NCI-H524 (cell line): ENCODE data around the gene TBX2.
A peak's percentile ranks its signal among the peaks of the same experiment; 100 is the strongest.
"Not testable (repeated sequence)": the region's sequence is repeated elsewhere in the genome, so short reads cannot be mapped to it uniquely, and the experiment has no call there.

Source experiments
- DNase-seq, 2 experiments: peaks; one replicate each; lab custom pipeline; 2025; lab: John Stamatoyannopoulos, UW

Gene TBX2

GRCh38 chr17:61431594-61432311 lies 32.1 kb downstream of the TBX2 start:
- no peak for DNase-seq

DNA sequence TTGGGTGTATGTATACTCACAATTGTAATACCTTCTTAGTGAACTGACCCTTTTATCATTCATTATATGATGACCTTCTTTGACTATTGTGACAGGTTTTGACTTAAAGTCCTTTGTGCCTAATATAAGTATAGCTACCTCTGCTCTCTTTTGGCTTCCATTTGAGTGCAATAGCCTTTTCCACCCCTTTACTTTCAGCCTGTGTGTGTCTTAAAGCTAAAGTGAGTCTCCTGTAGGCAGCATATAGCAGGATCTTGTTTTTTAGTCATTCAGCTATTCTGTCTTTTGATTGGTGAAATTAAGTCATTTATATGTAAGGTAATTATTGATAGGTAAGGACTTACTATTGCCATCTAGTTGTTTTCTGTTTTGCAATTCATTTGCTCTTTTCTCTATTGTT lies 36.6 kb downstream of the TBX2 start:
- no peak for DNase-seq

DNA sequence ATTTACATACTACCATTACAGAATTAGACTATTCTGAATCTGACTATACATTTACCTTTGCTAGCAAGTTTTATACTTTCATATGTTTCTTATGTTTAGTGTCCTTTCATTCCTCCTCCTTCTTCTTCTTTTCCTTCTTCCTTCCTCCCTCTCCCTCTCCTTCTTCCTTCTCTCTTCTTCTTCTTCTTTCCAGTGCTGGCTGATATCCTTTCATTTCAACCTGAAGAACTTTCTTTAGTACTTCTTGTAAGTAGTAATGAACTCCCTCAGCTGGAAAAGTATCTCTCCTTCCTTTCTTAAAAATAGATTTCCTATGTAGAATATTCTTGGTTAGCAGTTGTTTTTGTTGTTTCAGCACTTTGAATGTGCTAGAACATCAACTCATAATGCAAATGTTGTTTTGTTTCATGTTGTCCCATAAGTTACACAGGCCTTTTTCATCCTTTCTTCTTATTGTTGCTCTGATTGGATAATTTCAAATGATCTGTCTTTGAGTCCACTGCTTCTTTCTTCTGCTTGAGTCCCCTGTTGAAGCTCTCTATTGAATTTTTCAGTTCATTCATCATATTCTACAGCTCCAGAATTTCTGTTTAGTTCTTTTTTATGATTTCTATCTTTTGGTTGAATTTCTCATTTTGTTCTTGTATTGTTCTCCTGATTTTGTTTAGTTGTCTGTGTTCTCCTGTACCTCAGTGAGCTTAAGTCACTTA lies 37.5 kb downstream of the TBX2 start:
- DNase-seq, result no peak

DNA sequence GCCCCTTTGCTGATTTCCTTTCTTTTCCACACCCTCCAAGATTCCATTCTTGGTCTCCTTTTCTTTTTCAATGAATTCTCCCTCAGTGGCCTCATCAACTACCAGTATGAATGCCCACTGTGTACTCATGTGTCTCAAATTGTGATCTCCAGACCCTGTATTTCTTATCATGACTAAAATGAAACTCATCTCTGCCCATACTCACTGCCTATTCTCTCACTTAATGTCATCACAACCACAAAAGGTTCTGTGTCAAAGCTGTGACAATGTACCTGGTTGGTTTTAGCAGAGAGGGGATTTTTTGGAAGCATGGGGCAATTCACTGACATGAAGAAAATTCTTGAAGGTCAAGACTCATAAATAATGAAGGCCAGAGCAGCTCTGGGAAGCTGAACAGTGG lies 41.1 kb downstream of the TBX2 start:
- DNase-seq, result no peak

DNA sequence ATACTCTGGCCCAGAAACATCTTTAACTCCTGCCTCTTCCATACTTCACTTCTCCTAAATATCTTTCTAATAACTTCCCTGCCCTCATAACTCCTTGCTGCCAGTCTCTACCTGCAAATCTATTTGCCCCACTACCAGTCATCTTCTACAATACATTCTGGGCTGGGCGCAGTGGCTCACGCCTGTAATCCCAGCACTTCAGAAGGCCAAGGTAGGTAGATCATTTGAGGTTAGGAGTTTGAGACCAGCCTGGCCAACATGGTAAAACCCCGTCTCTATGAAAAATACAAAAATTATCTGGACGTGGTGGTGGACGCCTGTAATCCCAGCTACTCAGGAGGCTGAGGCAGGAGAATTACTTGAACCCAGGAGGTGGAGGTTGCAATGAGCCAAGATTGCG lies 41.9 kb downstream of the TBX2 start:
- not testable (repeated sequence) for DNase-seq

DNA sequence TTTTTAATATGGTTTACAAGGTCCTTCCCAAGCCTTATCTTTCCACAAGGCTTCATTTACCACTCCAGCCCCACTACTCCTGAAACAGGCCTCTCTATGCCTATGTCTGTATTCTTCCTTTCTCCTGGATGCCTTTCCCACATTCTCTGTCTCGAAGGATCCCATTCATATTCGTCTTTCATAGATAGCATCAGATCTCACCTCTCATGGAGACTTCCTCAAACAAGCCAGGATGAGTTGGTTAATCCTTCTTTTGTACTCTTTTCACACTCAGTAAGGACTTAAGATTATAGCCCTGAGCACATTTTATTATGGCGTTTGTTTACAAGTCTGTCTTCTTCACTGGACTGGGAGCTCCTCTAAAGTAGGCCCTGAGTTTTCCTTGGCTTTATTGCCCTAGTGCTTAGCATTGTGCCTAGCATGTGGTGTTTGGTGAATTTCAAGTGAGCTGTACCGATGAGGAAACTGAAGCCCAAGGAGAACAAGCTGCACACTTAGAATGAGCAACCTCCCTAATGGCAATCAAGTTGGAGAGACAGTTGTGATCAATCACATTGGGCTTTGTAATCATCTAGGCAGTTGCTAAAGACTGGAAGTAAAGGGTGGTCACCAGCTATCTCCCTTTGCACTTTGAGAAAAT lies 42.6 kb downstream of the TBX2 start:
- no peak for DNase-seq

DNA sequence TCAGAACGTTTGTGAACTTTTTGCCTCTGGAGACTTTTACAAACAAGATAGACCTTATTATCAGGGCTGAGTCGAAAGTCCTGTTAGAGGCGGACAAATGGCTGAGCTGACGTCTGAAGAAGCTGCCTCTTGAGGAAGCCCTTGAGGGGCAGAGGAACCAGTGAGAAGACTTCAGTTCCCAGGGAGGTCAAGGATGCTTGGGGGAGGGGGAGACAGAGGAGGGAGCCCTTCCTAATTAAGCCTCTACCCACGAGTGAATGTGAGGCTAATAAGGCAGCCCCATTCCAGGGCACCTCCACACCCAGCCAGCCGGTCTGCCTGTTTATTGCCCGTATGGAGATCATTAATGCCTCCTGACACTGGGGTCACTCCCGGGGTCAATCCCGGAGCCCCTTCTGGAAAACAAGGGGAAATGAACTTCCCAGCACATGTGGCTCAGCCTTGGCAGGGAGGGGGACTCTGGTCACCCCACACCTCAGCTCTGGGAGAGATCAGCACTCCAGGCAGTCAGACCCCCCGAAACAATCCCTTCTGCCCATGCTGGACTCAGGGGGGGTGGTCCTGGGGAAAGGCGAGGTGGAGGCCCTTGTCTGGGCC lies 43.3 kb downstream of the TBX2 start:
- DNase-seq, result no peak

DNA sequence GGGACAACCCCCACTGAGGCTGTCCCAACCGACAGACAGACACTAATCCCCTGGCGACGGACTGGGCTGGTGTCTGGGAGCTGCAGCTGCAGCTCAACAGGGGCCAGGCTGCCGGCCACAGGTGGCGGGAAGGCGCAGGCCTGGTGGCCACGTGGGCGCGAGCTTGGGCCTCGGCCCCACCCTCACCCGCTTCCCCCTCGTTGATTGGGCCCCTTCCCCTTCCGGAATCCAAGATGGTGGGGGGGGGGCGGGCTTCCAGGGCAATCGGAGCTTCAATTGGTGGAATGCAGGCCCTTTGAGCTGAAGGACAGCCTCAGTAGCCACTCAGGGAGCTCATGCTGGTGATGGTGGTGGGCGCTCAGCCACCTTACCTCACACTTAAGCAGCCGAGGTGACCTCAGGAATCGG lies 43.8 kb downstream of the TBX2 start:
- DNase-seq, result no peak

DNA sequence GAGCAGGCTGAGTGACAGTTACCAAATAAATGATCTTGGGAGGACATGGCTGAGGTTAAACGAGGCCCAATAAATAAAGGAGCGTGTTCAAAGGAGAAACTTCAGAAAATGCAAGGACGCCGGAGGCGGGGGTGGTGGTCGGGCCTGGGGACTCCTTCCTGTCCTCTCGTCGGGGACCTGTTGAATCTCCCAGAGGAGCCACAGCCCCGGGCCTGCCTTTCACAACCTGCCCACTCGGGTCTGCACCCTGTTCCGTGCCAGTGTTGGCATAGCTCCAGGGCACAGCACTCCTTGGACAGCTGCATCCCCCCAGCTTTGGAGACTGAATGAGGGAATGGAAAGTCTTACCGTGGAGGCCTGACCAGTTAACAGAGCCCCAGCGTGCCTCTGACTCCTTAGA lies 44.4 kb downstream of the TBX2 start:
- no peak for DNase-seq

DNA sequence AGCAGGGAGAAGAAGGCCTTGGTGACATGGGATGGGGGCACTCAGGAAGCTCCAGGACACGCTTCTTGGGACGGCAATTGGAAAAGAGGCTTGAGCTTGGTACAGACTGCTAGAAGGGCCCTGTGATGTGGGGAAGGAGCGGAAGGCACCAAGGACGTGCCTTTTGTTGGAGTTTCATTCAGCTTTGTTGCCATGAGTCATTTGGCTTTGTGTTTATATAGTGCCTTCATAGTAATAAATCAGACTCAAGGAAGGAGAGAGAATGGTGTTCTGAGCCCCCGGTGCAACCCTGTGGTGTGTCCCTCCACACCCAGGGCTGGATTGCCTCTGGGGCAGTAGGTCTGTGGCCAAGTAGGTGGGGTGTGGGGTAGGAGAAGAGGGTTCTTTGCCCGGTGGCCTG lies 45.2 kb downstream of the TBX2 start:
- no peak for DNase-seq

DNA sequence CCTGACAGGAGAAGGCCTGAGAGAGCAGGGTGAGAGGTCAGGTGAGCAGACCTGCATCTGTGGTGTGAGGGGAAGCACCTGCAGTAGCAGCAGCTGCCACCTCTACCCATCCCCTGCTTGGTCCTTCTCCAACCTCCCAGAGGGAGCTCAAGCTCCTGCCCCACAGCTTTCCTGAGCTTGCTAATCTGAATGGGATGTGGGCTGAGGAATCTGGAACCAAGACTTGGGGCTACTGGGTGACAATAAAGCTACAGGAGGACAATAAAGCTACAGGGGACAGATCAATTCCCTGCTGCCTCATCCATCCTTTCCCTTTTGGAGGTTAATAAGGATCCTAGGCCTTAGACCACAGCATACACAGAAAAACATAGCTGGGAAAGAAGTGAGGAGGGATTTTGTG lies 47.7 kb downstream of the TBX2 start:
- DNase-seq, result no peak

GRCh38 chr17:61448042-61448441 lies 48.4 kb downstream of the TBX2 start:
- DNase-seq, result no peak

DNA sequence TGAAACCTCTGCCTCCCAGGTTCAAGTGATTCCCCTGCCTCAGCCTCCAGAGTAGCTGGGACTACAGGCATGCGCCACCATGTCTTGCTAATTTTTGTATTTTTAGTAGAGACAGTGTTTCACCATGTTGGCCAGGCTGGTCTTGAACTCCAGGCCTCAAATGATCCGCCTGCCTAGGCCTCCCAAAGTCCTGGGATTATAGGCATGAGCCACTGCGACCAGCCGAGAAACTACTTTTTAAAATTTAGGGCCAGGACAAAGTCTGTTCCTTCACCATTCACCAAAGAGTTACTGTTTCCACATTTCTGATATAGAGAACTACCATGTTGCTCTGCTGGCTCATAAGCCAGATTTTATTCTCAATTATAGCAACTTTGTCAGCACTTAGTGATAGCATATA lies 49.5 kb downstream of the TBX2 start:
- not testable (repeated sequence) for DNase-seq

DNA sequence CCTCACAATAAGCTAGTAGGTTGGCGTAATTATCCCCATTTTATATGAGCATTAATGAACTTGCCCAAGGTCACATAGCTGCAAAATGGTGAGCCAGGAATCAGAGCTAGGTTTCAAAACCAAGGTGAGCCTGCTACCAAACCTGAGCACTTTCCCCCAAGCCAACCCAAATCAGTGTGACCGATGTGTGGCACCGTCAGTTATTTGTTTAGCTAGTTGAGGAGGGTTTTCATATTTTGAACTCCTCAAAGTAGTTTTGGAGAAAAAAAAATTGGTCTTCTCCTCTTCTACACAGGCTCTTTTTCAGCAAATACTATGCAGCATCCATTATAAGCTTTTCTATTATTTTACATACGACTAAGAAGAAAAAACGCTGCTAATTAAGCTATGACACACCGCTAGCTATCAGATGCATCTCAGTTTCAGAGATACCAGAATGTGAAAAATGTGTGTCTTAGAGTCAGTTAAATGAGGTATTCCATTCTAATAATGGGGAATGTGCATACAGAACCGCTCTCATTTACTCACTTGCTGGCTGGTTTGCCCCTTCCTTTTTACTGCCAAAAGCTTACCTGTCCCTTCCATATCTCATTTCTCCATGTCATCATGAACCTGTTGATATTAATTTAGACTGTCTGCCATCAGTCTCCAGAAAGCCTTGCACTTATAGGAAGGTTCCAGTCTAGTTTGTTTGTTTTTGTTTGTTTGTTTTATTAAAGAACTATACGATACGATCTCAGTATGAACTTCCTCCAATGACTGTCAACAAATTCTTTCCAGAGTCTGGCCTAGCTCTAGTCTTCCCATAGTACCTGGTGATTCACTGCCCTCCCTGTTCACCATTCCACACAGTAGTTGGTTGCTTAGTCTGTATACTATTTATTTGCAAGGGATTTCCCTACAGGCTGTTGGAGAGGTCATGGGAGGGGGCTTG lies 50.3 kb downstream of the TBX2 start:
- no peak for DNase-seq

- DNase-seq, result no peak
Observed at GRCh38 chr17:61450641-61451537, 51.2 kb downstream of the TBX2 start.

DNA sequence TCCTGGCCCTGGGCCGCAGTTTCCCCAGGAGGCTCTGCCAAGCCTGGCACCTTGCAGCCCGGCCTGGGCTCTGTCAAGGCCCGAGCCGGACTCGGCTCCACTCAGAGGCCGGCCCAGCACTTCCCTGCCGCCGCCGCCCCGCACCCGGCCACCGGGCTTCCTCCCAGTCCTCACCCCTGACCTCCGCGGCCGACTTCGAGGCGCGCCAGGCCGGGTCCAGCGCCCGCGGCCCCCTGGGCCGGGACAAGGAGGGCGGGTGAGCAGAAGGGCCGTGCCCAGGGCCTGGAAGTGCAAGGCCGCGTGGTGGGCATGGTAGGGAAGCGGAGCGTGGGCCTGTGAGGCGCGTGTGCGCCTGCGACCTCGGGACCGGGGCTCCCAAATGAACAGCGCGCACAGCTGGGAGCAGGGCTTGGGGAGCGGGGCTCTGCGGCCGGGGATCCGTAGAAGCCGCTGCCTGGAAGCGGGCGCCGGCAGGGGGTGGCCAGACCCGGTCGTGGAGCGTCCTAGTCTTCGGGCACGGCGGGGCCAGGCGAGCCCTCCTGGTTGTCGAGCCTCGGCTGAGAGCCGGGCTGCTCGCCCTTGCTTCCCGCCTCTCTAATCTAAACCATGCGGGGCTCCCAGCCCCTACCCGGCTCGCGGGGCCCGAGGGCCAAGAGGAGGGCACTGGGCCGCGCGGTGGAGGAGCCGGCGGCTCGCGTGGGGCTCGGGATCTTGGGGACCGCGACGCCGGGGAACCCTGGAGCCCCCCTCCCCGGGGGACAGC lies 52.1 kb downstream of the TBX2 start:
- DNase-seq, result peak in 1 of 2 experiments; percentile 19

- DNase-seq, result no peak
Observed at GRCh38 chr17:61452301-61453290, 53.0 kb downstream of the TBX2 start, which contains the start of gene TBX4. Gene TBX4, plus strand, starts transcription at chr17:61452422. Its CDS starts 4,069 bp downstream, at chr17:61456491.

- DNase-seq, result no peak
Observed at GRCh38 chr17:61453566-61454380, 54.1 kb downstream of the TBX2 start.
